Measurements from ENCODE around the gene ST6GAL1.

ST6GAL1 gene

GRCh38 chr3:186925826-186926225 is 4.5 kb upstream of the ST6GAL1 start:
- Histone ChIP-seq H3K18ac (ENCODE audit: low read depth in 1 of 2, low read length in 2 of 2) (no peak overlapping the region), H3K4me3 (ENCODE audit: insufficient read depth in 1 of 2, low read depth in 1 of 2, low read length in 2 of 2) (no peak overlapping the region)
- DNase-seq = no peak

GRCh38 chr3:186929186-186929585 is 1.1 kb upstream of the ST6GAL1 start:
- no peak overlapping the region for H2AFZ ChIP-seq (ENCODE audit: low read depth, low read length)
- H3K4me3 ChIP-seq (ENCODE audit: insufficient read depth in 1 of 2, low read depth in 1 of 2, low read length in 2 of 2) = no peak overlapping the region
- WGBS = 98% methylated on average over 4 of the region's 5 CpGs
- no peak overlapping the region for H2BK120ac ChIP-seq (ENCODE audit: low read depth, low read length)
- no peaks in the 10 kb centered on the region for H3K9me3 ChIP-seq (ENCODE audit: control insufficient read depth, low read length)
- H4K8ac ChIP-seq (ENCODE audit: low read length) = no peak overlapping the region
- DNase-seq = no peak
- H2BK15ac ChIP-seq (ENCODE audit: low read depth, poor library complexity, severe bottlenecking) = no peak overlapping the region
- no peak overlapping the region for H4K91ac ChIP-seq (ENCODE audit: low read length)
- no peak overlapping the region for H2BK12ac ChIP-seq (ENCODE audit: low read length in 2 of 2)
- no peak overlapping the region for H3K18ac ChIP-seq (ENCODE audit: low read depth in 1 of 2, low read length in 2 of 2)
- no peak overlapping the region for H3K27ac ChIP-seq (ENCODE audit: low read length, poor library complexity, severe bottlenecking)
- H3K36me3 ChIP-seq (ENCODE audit: control insufficient read depth in 1 of 2, insufficient read depth in 2 of 2, low read depth in 1 of 2, low read length in 2 of 2) = no peaks in the 10 kb centered on the region
- H3K4ac ChIP-seq (ENCODE audit: low read depth in 1 of 2, low read length in 2 of 2) = no peak overlapping the region
- H3K9ac ChIP-seq (ENCODE audit: low read length) = no peak overlapping the region
- no peak overlapping the region for H3K14ac ChIP-seq (ENCODE audit: low read length in 2 of 2)
- no peak overlapping the region for H2BK5ac ChIP-seq (ENCODE audit: low read depth, low read length, poor library complexity, severe bottlenecking)
- H3K4me1 ChIP-seq (ENCODE audit: control insufficient read depth, insufficient read depth, low read depth, low read length) = peaks cover 9% of the 10 kb centered on the region
- no peak overlapping the region for H3K4me2 ChIP-seq (ENCODE audit: low read length, poor library complexity, severe bottlenecking)
- no peak overlapping the region for H2AK5ac ChIP-seq (ENCODE audit: low read length, severe bottlenecking)
- H3K79me1 ChIP-seq (replicated peaks; ENCODE audit: low read length, poor library complexity, severe bottlenecking) = peaks cover 12% of the 10 kb centered on the region
- no peak overlapping the region for H3K23ac ChIP-seq (ENCODE audit: low read length in 2 of 2)
- peaks cover 0 to 34% of the 10 kb centered on the region in 2 experiments for H3K27me3 ChIP-seq (ENCODE audit: control insufficient read depth in 1 of 2, insufficient read depth in 1 of 2, low read length in 2 of 2)

More at GRCh38 chr3:186925826-186926225, 4.5 kb upstream of the ST6GAL1 start:
- Histone ChIP-seq H3K9me3 (ENCODE audit: control insufficient read depth, low read length) (no peaks in the 10 kb centered on the region), H2AFZ (ENCODE audit: low read depth, low read length) (no peak overlapping the region), H4K8ac (ENCODE audit: low read length) (no peak overlapping the region), H2BK5ac (ENCODE audit: low read depth, low read length, poor library complexity, severe bottlenecking) (no peak overlapping the region), H3K9ac (ENCODE audit: low read length) (no peak overlapping the region), H3K23ac (ENCODE audit: low read length in 2 of 2) (no peak overlapping the region), H2BK12ac (ENCODE audit: low read length in 2 of 2) (no peak overlapping the region), H3K4ac (ENCODE audit: low read depth in 1 of 2, low read length in 2 of 2) (no peak overlapping the region), H2BK120ac (ENCODE audit: low read depth, low read length) (no peak overlapping the region), H2AK5ac (ENCODE audit: low read length, severe bottlenecking) (no peak overlapping the region), H3K4me1 (ENCODE audit: control insufficient read depth, insufficient read depth, low read depth, low read length) (peaks cover 8% of the 10 kb centered on the region), H2BK15ac (ENCODE audit: low read depth, poor library complexity, severe bottlenecking) (no peak overlapping the region), H4K91ac (ENCODE audit: low read length) (no peak overlapping the region), H3K27me3 (ENCODE audit: control insufficient read depth in 1 of 2, insufficient read depth in 1 of 2, low read length in 2 of 2) (peaks cover 0 to 17% of the 10 kb centered on the region in 2 experiments), H3K14ac (ENCODE audit: low read length in 2 of 2) (peak overlapping the region in 1 of 2 experiments; percentile 66), H3K36me3 (ENCODE audit: control insufficient read depth in 1 of 2, insufficient read depth in 2 of 2, low read depth in 1 of 2, low read length in 2 of 2) (no peaks in the 10 kb centered on the region), H3K4me2 (ENCODE audit: low read length, poor library complexity, severe bottlenecking) (no peak overlapping the region), H3K27ac (ENCODE audit: low read length, poor library complexity, severe bottlenecking) (no peak overlapping the region), H3K79me1 (replicated peaks; ENCODE audit: low read length, poor library complexity, severe bottlenecking) (peaks cover 2% of the 10 kb centered on the region)
- no CpG with 5 or more reads among the region's 1 CpG for WGBS

DNA sequence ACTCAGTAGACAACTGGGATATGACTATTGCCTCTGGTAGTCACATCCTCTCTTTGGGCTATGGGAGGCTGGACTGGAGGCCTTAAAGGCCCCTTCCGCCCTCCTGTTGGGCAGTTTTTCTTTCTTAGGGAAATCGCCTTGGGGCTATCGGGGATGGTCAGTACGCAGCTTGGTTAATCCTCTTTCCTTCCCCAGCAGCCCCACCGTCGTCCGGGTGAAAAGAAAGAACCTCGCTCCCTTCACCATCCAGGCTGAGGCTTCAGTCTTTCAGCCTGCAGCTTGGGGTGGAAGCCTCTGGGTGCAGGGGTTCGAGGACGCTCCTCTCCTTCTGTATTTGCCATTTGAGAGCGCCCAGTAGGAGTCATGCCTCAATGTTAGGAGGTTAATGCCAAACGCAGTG is 641 bp upstream of the ST6GAL1 start:
- Histone ChIP-seq H3K18ac (ENCODE audit: low read depth in 1 of 2, low read length in 2 of 2) (no peak overlapping the region), H3K23ac (ENCODE audit: low read length in 2 of 2) (no peak overlapping the region), H2AFZ (ENCODE audit: low read depth, low read length) (no peak overlapping the region), H2BK5ac (ENCODE audit: low read depth, low read length, poor library complexity, severe bottlenecking) (no peak overlapping the region), H3K4me1 (ENCODE audit: control insufficient read depth, insufficient read depth, low read depth, low read length) (peaks cover 9% of the 10 kb centered on the region), H3K27me3 (ENCODE audit: control insufficient read depth in 1 of 2, insufficient read depth in 1 of 2, low read length in 2 of 2) (peaks cover 0 to 34% of the 10 kb centered on the region in 2 experiments), H3K36me3 (ENCODE audit: control insufficient read depth in 1 of 2, insufficient read depth in 2 of 2, low read depth in 1 of 2, low read length in 2 of 2) (no peaks in the 10 kb centered on the region), H4K8ac (ENCODE audit: low read length) (no peak overlapping the region), H2BK15ac (ENCODE audit: low read depth, poor library complexity, severe bottlenecking) (no peak overlapping the region), H3K79me1 (replicated peaks; ENCODE audit: low read length, poor library complexity, severe bottlenecking) (peaks cover 12% of the 10 kb centered on the region), H3K9me3 (ENCODE audit: control insufficient read depth, low read length) (no peaks in the 10 kb centered on the region), H2AK5ac (ENCODE audit: low read length, severe bottlenecking) (no peak overlapping the region), H3K14ac (ENCODE audit: low read length in 2 of 2) (no peak overlapping the region), H2BK12ac (ENCODE audit: low read length in 2 of 2) (no peak overlapping the region), H3K4me3 (ENCODE audit: insufficient read depth in 1 of 2, low read depth in 1 of 2, low read length in 2 of 2) (peak overlapping the region in 1 of 2 experiments; percentile 81), H3K4me2 (ENCODE audit: low read length, poor library complexity, severe bottlenecking) (peak overlapping the region; percentile 90), H4K91ac (ENCODE audit: low read length) (no peak overlapping the region), H3K9ac (ENCODE audit: low read length) (peak overlapping the region; percentile 70), H2BK120ac (ENCODE audit: low read depth, low read length) (no peak overlapping the region), H3K4ac (ENCODE audit: low read depth in 1 of 2, low read length in 2 of 2) (no peak overlapping the region), H3K27ac (ENCODE audit: low read length, poor library complexity, severe bottlenecking) (no peak overlapping the region)
- no peak for DNase-seq
- 72% methylated on average over 12 of the region's 12 CpGs for WGBS

DNA sequence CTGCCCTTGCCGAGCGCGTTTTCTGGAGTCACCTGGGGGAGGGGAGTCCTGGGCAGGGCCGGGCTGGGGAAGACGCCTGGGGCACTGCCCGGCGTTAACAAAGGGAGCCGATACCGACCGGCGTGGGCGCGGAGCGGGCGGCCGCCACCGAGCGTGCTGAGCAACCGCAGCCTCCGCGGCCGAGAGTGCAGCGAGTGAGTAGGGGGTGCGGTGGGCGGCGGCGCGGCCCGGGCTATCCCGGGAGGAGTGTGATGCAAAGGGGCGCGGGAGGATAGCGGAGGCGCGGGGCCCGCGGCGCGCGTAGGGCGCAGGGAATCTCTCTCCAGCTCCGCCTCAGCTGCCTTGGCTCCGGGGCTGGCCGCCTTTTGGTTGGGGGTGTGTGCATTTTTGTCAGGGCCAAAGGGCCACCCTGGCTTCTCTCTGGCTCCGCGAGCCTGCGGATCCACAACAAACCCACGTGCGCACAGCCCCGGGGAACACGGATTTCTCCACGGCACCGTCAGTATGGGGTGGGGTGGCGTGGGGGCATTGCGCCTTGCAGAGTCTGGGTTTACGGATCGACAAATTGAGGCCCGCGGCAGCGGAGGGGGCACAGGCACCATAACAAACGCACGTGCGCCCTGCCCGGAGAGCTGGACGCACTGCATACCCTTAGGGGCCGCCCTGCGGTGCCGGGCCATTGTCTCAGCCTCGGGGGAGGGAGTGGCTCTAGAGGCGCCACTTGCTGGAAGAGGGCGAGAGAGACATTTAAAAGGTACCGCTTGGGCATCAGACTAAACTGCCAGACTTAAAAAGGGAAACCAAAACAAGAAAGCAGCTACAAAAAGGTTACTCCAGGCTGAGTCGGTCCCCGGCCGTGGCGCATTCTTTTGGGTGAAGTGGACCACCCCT is 560 bp downstream of the ST6GAL1 start:
- H4K8ac ChIP-seq (ENCODE audit: low read length) = no peak overlapping the region
- no peak overlapping the region for H2BK12ac ChIP-seq (ENCODE audit: low read length in 2 of 2)
- no peak overlapping the region for H3K4ac ChIP-seq (ENCODE audit: low read depth in 1 of 2, low read length in 2 of 2)
- peak overlapping the region in 1 of 2 experiments; percentile 37 for H3K14ac ChIP-seq (ENCODE audit: low read length in 2 of 2)
- peak overlapping the region; percentile 81 to 82 for H3K4me3 ChIP-seq (ENCODE audit: insufficient read depth in 1 of 2, low read depth in 1 of 2, low read length in 2 of 2)
- H3K23ac ChIP-seq (ENCODE audit: low read length in 2 of 2) = peak overlapping the region in 1 of 2 experiments; percentile 50
- H2BK120ac ChIP-seq (ENCODE audit: low read depth, low read length) = no peak overlapping the region
- H3K18ac ChIP-seq (ENCODE audit: low read depth in 1 of 2, low read length in 2 of 2) = peak overlapping the region in 1 of 2 experiments; percentile 86
- H3K4me1 ChIP-seq (ENCODE audit: control insufficient read depth, insufficient read depth, low read depth, low read length) = peaks cover 9% of the 10 kb centered on the region
- H2AK5ac ChIP-seq (ENCODE audit: low read length, severe bottlenecking) = no peak overlapping the region
- DNase-seq = peak; percentile 52
- peaks cover 16% of the 10 kb centered on the region for H3K79me1 ChIP-seq (replicated peaks; ENCODE audit: low read length, poor library complexity, severe bottlenecking)
- peak overlapping the region; percentile 70 for H3K9ac ChIP-seq (ENCODE audit: low read length)
- peaks cover 0 to 34% of the 10 kb centered on the region in 2 experiments for H3K27me3 ChIP-seq (ENCODE audit: control insufficient read depth in 1 of 2, insufficient read depth in 1 of 2, low read length in 2 of 2)
- H3K36me3 ChIP-seq (ENCODE audit: control insufficient read depth in 1 of 2, insufficient read depth in 2 of 2, low read depth in 1 of 2, low read length in 2 of 2) = no peaks in the 10 kb centered on the region
- H4K91ac ChIP-seq (ENCODE audit: low read length) = no peak overlapping the region
- H2AFZ ChIP-seq (ENCODE audit: low read depth, low read length) = peak overlapping the region; percentile 84
- H3K4me2 ChIP-seq (ENCODE audit: low read length, poor library complexity, severe bottlenecking) = peak overlapping the region; percentile 90
- H2BK15ac ChIP-seq (ENCODE audit: low read depth, poor library complexity, severe bottlenecking) = no peak overlapping the region
- H3K27ac ChIP-seq (ENCODE audit: low read length, poor library complexity, severe bottlenecking) = peak overlapping the region; percentile 53
- WGBS = under 1% methylated on average over 66 of the region's 76 CpGs
- no peaks in the 10 kb centered on the region for H3K9me3 ChIP-seq (ENCODE audit: control insufficient read depth, low read length)
- no peak overlapping the region for H2BK5ac ChIP-seq (ENCODE audit: low read depth, low read length, poor library complexity, severe bottlenecking)
